ENCODE measurements around the gene POLR1A. TPM values are rescaled to one million over a fixed set of nuclear protein-coding genes. Genes with fewer than 3 reads are reported as not detected.

The POLR1A gene
- total RNA-seq, 1 donor: 43.1 TPM

DNA sequence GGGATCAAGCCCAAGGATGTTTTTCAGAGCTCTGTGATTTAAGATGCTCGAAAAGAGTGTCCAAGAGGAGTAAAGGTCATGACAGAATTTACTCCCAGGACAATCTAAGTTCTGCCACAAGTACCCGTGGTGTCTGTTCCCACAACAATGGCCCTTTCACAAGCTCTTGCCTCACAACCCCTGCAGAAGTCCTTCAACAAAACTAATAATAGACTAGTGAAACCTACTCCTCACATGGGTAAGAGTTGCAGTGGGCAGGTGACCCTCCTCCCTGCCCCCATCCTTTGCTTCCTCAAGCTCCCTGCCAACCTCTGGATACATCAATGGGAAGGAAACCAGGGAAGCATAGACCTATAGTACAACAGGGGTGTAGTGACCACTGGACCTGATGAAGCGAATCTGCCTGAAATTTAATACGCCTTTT is 35.3 kb upstream of the POLR1A start:
- TF ChIP-seq, protein P1, sequence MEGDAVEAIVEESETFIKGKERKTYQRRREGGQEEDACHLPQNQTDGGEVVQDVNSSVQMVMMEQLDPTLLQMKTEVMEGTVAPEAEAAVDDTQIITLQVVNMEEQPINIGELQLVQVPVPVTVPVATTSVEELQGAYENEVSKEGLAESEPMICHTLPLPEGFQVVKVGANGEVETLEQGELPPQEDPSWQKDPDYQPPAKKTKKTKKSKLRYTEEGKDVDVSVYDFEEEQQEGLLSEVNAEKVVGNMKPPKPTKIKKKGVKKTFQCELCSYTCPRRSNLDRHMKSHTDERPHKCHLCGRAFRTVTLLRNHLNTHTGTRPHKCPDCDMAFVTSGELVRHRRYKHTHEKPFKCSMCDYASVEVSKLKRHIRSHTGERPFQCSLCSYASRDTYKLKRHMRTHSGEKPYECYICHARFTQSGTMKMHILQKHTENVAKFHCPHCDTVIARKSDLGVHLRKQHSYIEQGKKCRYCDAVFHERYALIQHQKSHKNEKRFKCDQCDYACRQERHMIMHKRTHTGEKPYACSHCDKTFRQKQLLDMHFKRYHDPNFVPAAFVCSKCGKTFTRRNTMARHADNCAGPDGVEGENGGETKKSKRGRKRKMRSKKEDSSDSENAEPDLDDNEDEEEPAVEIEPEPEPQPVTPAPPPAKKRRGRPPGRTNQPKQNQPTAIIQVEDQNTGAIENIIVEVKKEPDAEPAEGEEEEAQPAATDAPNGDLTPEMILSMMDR (IDR thresholded peaks at IDR 0.05; ENCODE audit: insufficient read depth, low read length): no peak
- no peak for DNase-seq (ENCODE audit: low read depth)
- no peak overlapping the region for H3K4me3 ChIP-seq (ENCODE audit: low read depth, low read length)

DNA sequence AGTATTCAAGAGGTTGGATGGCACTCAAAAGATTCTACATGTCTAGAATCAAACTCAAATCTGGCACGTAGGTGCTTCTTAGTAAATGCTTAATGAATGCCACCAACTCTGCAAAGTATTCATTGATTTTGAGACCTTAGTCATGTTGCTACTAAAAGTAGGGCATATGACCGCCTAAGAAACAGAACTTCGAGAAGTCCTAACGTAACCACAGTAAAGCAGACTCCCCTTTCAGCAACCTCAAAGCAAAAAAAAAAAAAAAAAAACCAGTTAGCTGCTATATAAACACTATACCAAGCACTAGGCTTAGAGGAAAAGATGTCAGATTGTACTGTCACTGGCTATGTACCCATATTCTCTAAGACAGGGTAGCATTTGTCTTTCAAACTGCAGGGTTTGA is 34.3 kb upstream of the POLR1A start:
- TF ChIP-seq, protein P1 (IDR thresholded peaks at IDR 0.05; ENCODE audit: insufficient read depth, low read length): no peak
- H3K4me3 ChIP-seq (ENCODE audit: low read depth, low read length): no peak overlapping the region
- no peak for DNase-seq (ENCODE audit: low read depth)

DNA sequence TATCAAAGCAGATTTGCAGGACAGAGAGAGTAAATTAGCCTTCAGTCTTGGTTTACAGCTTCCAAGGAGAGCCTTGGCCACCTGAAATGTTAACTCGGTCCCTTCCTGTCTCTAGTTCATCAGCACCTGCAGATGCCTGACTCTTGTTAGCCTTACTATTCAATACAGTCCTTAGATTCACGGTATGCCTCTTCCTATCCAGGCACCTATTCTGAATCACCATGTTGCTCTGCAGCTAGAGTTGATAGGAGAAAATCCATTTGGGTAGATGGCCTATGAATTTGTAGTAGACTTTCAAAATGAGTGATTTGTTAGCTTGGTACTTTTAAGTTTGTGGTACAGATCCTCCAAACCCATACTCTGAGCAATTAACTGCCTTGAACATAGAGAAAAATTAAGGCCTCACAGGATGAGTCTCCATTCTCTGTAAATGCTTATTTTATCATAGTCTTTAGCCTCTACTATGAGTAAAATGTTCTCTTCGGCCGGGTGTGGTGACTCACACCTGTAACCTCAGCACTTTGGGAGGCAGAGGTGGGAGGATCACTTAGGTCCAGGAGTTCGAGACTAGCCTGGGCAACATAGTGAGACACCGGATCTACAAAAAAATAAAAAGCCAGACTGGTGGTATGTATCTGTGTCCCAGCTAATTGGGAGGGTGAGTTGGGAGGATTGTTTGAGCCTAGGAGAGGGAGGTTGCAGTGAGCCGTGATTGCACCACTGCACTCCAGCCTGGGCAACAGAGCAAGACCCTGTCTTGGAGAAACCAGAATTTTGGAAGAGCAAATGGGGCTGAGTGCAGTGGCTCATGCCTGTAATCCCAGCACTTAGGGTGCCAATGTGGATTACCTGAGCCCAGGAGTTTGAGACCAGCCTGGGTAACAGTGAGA is 33.3 kb upstream of the POLR1A start:
- no peak for DNase-seq (ENCODE audit: low read depth)
- TF ChIP-seq, protein P1 (IDR thresholded peaks at IDR 0.05; ENCODE audit: insufficient read depth, low read length): no peak
- no peak overlapping the region for H3K4me3 ChIP-seq (ENCODE audit: low read depth, low read length)

DNA sequence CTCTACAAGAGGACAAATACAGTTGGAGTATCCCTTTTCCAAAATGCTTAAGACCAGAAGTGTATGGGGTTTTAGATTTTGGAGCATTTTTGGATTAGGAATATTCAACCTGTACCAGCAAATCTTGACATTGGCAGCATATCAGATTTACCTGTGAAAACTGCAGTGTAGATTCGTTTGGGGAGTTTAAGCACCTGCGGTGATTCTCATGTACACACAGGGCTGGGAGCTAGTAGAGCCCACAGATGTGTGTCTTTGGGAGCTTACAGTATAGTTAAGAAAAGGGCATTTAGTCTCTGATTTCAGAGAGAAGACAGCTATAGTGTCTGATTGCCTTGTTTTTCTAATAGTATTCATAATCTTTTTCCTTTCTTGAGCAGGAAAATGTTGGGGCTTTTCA is 30.5 kb upstream of the POLR1A start:
- DNase-seq (ENCODE audit: low read depth): no peak
- H3K4me3 ChIP-seq (ENCODE audit: low read depth, low read length): no peak overlapping the region
- TF ChIP-seq, protein P1 (IDR thresholded peaks at IDR 0.05; ENCODE audit: insufficient read depth, low read length): no peak

DNA sequence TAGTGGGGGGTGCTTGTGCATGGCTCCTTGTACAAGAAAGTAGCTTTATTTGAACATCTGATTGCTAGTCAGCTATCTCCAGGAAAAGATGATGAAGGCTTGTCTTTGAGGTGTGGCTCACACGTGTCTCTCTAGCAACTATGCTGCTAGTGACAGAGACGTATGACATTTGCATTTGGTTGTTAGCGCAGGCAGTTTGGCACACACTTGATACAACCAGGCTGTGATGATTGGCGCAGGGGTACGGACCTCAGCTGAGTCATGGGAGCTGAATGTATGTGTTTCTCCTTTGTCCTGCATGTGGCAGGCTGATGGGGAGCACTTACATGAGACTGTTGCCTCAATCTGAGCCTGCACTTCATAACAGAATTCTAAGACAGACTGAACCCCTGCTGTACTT is 30.0 kb upstream of the POLR1A start:
- TF ChIP-seq, protein P1 (IDR thresholded peaks at IDR 0.05; ENCODE audit: insufficient read depth, low read length): no peak
- DNase-seq (ENCODE audit: low read depth): no peak
- no peak overlapping the region for H3K4me3 ChIP-seq (ENCODE audit: low read depth, low read length)

DNA sequence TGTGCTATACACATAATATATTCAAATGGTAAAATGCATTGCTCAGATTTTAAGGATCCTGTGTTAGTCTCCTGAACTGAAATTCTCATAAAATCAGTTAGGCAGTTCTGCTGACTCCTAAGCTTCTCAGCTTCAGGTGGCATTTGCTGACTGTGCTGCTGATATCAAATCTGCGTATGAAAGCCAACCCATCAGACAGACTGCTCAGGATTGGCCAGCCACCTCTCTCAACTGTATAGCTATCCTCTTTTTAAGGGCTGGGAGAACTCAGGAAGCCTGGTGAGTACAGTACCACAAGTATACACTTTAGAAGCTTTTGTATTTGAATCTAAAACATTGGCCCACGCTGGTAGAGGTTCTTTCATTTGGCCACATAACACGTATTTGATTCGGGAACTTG is 29.0 kb upstream of the POLR1A start:
- TF ChIP-seq, protein P1 (IDR thresholded peaks at IDR 0.05; ENCODE audit: insufficient read depth, low read length): no peak
- no peak for DNase-seq (ENCODE audit: low read depth)

More for the DNA sequence above, 29.0 kb upstream of the POLR1A start:
- H3K4me3 ChIP-seq (ENCODE audit: low read depth, low read length): no peak overlapping the region
